ENCODE measurements around the gene LINC00632. TPM values are rescaled to one million over a fixed set of nuclear protein-coding genes. Genes with fewer than 3 reads are reported as not detected.
A peak's percentile ranks its signal among the peaks of the same experiment; 100 is the strongest.

LINC00632 gene
- total and polyA plus RNA-seq, 2 experiments from 2014 or later: 17.7 to 40.7 TPM

DNA sequence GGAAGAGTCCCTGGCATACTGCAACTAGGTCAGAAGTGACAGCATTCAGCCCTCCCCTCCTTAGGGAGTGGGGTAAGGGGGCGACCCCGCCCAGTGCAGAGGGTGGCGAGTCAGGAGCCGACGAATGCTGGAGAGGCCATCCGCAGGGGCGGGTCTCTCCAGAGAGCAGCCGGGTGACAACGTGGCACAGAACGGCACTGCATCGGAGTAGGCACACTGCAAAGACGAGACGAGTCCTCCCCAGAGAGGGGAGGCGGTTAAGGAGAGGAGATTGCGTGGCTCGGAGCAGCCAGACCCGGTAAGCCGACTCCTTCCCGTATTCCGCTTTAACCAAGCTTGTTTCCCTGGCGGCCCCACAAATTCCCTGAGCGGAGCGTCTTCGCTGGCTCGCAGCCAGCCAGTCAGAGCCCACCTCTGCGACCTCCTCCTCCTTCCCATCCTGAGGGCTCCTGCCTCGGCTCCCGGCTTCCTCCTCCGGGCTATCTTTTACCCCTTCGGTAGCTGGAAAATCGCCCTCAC is 54.9 kb downstream of the LINC00632 start:
- H3K27ac ChIP-seq: peak overlapping the region; percentile 99
- H3K9me2 ChIP-seq (ENCODE audit: insufficient read depth): no peaks in the 10 kb centered on the region
- H4K20me1 ChIP-seq (ENCODE audit: insufficient read depth): no peaks in the 10 kb centered on the region
- H3K4me3 ChIP-seq: peak overlapping the region; percentile 91
- H3K9me3 ChIP-seq (ENCODE audit: low read depth): no peaks in the 10 kb centered on the region
- peak overlapping the region; percentile 84 for H2AFZ ChIP-seq
- H3K4me1 ChIP-seq (ENCODE audit: insufficient read depth): peaks cover 17% of the 10 kb centered on the region
- peak overlapping the region; percentile 100 for H3K9ac ChIP-seq
- in situ Hi-C loops (cut with MboI): no loop called here
- TF ChIP-seq EZH2phosphoT487 (IDR thresholded peaks at IDR 0.05; ENCODE audit: insufficient read depth, low read depth) (no peak), EZH2 (IDR thresholded peaks at IDR 0.05; ENCODE audit: insufficient read depth, poor library complexity, severe bottlenecking) (no peak)
- peak; percentile 80 for DNase-seq
- H3K36me3 ChIP-seq (ENCODE audit: low read depth): no peaks in the 10 kb centered on the region
- peaks cover 43% of the 10 kb centered on the region for H3K79me2 ChIP-seq (ENCODE audit: insufficient read depth)
- peaks cover 20% of the 10 kb centered on the region; the same call in 1 of the 2 replicates for H3F3A ChIP-seq (ENCODE audit: insufficient read depth)
- H3K4me2 ChIP-seq (ENCODE audit: unreplicated experiment): peak overlapping the region; percentile 99
- no peaks in the 10 kb centered on the region for H3K27me3 ChIP-seq (replicated peaks; ENCODE audit: insufficient read depth)
- 0 to 1% methylated on average over 13 to 17 of the region's 31 CpGs for WGBS, 2 experiments (ENCODE audit: low coverage in 1 of 2, low lambda C conversion rate in 2 of 2, missing lambda C conversion rate in 2 of 2)

DNA sequence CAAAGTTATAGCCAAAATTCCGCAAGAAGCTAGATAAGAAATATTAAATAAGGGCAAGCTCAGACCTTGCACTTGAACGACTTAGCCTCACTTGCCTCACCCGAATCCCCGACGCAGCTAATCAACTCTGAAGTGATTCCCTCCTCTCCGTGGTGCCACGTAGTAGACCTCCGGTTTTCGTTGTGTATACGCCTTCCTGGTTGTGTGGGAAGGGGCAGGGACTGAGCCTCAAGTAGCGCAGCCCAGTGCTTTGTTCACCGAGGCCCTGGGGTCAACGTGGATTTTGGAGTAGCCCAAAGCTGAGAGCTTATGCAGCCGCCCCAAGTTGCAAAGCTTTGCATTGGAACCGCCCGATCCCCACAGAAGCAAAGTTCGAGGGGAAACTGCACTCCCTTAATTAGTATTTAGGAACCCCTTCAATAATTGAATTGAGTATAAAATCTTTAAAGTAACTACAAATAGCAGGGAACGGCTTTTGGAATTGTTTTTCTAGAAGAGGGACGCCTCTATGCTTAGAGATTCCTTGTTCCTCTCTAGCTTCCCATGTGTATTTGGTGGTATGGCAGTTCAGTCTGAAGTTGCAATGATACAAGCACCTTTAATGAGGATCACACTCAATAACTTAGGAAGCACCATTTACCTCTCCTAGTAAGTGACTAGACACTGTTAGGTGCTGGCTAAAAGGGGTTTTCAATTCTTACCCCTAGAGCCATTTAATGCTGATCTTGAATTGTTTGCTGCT is 55.7 kb downstream of the LINC00632 start:
- Histone ChIP-seq H3K27me3 (replicated peaks; ENCODE audit: insufficient read depth) (no peaks in the 10 kb centered on the region), H3K4me2 (ENCODE audit: unreplicated experiment) (peak overlapping the region; percentile 99), H2AFZ (peak overlapping the region; percentile 84), H3K4me3 (peak overlapping the region; percentile 91), H3K36me3 (ENCODE audit: low read depth) (no peaks in the 10 kb centered on the region), H3K79me2 (ENCODE audit: insufficient read depth) (peaks cover 51% of the 10 kb centered on the region), H3K9me3 (ENCODE audit: low read depth) (no peaks in the 10 kb centered on the region), H3K27ac (peak overlapping the region; percentile 99), H3K9me2 (ENCODE audit: insufficient read depth) (no peaks in the 10 kb centered on the region), H4K20me1 (ENCODE audit: insufficient read depth) (no peaks in the 10 kb centered on the region), H3K9ac (peak overlapping the region; percentile 100), H3F3A (ENCODE audit: insufficient read depth) (peaks cover 20% of the 10 kb centered on the region; the same call in 1 of the 2 replicates), H3K4me1 (ENCODE audit: insufficient read depth) (peaks cover 17% of the 10 kb centered on the region)
- peak; percentile 70 for DNase-seq
- in situ Hi-C loops (cut with MboI): no loop called here
- TF ChIP-seq EZH2 (IDR thresholded peaks at IDR 0.05; ENCODE audit: insufficient read depth, poor library complexity, severe bottlenecking) (no peak), EZH2phosphoT487 (IDR thresholded peaks at IDR 0.05; ENCODE audit: insufficient read depth, low read depth) (no peak)
- 1 to 2% methylated on average over 19 of the region's 19 CpGs for WGBS, 2 experiments (ENCODE audit: low coverage in 1 of 2, low lambda C conversion rate in 2 of 2, missing lambda C conversion rate in 2 of 2)

- H3K4me3 ChIP-seq: peak overlapping the region; percentile 91
- H3K36me3 ChIP-seq (ENCODE audit: low read depth): no peaks in the 10 kb centered on the region
- peak overlapping the region; percentile 99 for H3K27ac ChIP-seq
- H3F3A ChIP-seq (ENCODE audit: insufficient read depth): peaks cover 20% of the 10 kb centered on the region; the same call in 1 of the 2 replicates
- peak overlapping the region; percentile 100 for H3K9ac ChIP-seq
- peaks cover 60% of the 10 kb centered on the region for H3K79me2 ChIP-seq (ENCODE audit: insufficient read depth)
- no peaks in the 10 kb centered on the region for H3K9me2 ChIP-seq (ENCODE audit: insufficient read depth)
- no peaks in the 10 kb centered on the region for H4K20me1 ChIP-seq (ENCODE audit: insufficient read depth)
- DNase-seq: peak; percentile 63
- H3K4me2 ChIP-seq (ENCODE audit: unreplicated experiment): peak overlapping the region; percentile 99
- H3K4me1 ChIP-seq (ENCODE audit: insufficient read depth): peaks cover 17% of the 10 kb centered on the region
- peak overlapping the region; percentile 84 for H2AFZ ChIP-seq
- no peaks in the 10 kb centered on the region for H3K9me3 ChIP-seq (ENCODE audit: low read depth)
- in situ Hi-C loops (cut with MboI): no loop called here
- TF ChIP-seq EZH2phosphoT487 (IDR thresholded peaks at IDR 0.05; ENCODE audit: insufficient read depth, low read depth): no peak
- no peak for TF ChIP-seq EZH2 (IDR thresholded peaks at IDR 0.05; ENCODE audit: insufficient read depth, poor library complexity, severe bottlenecking)
- no peaks in the 10 kb centered on the region for H3K27me3 ChIP-seq (replicated peaks; ENCODE audit: insufficient read depth)
- WGBS, 2 experiments (ENCODE audit: low coverage in 1 of 2, low lambda C conversion rate in 2 of 2, missing lambda C conversion rate in 2 of 2): 11 to 12% methylated on average over 8 of the region's 8 CpGs
These were observed 56.6 kb downstream of the LINC00632 start for GRCh38 chrX:140766024-140766611.

GRCh38 chrX:140767646-140768045 is 58.1 kb downstream of the LINC00632 start:
- Histone ChIP-seq H3K27ac (peak overlapping the region; percentile 78), H3K79me2 (ENCODE audit: insufficient read depth) (peaks cover 69% of the 10 kb centered on the region), H3K9me2 (ENCODE audit: insufficient read depth) (no peaks in the 10 kb centered on the region), H3K9me3 (ENCODE audit: low read depth) (no peaks in the 10 kb centered on the region), H4K20me1 (ENCODE audit: insufficient read depth) (no peaks in the 10 kb centered on the region), H3K4me1 (ENCODE audit: insufficient read depth) (peaks cover 17% of the 10 kb centered on the region), H3F3A (ENCODE audit: insufficient read depth) (peaks cover 16% of the 10 kb centered on the region; the same call in 1 of the 2 replicates), H2AFZ (0 out of 2 replicates have a peak overlapping the region, but pooled peaks have one; percentile 19), H3K9ac (peak overlapping the region; percentile 100), H3K4me3 (peak overlapping the region; percentile 91), H3K36me3 (ENCODE audit: low read depth) (no peaks in the 10 kb centered on the region), H3K27me3 (replicated peaks; ENCODE audit: insufficient read depth) (no peaks in the 10 kb centered on the region), H3K4me2 (ENCODE audit: unreplicated experiment) (peak overlapping the region; percentile 99)
- TF ChIP-seq EZH2 (IDR thresholded peaks at IDR 0.05; ENCODE audit: insufficient read depth, poor library complexity, severe bottlenecking) (no peak), EZH2phosphoT487 (IDR thresholded peaks at IDR 0.05; ENCODE audit: insufficient read depth, low read depth) (no peak)
- in situ Hi-C loops (cut with MboI): no loop called here
- DNase-seq: peak; percentile 58
- WGBS, 2 experiments (ENCODE audit: low coverage in 1 of 2, low lambda C conversion rate in 2 of 2, missing lambda C conversion rate in 2 of 2): 10 to 14% methylated on average over 3 of the region's 3 CpGs
